HEK293T (cell line): ENCODE data around the gene BIN1.

ENCODE experiments used
- CTCF ChIA-PET: fragments of 350-600 bp; formaldehyde crosslinking; extraction: SDS; loops from one replicate; lab custom pipeline; 2021; ENCODE audit warnings: antibody characterized with exemption, inconsistent platforms; lab: Yijun Ruan, JAX
- POLR2A ChIA-PET: fragments of 350-600 bp; formaldehyde crosslinking; extraction: SDS; loops from one replicate; lab custom pipeline; 2020; ENCODE audit warnings: antibody characterized with exemption, inconsistent platforms; lab: Yijun Ruan, JAX
- DNase-seq: peaks from one replicate; pipeline ENCODE4 v3.0.0; 2012; ENCODE audit warnings: mixed read lengths; ENCODE audit errors: extremely low spot score
- ARNT ChIP-seq: fragments of 450-650 bp; IDR thresholded peaks from 2 replicates; pipeline ENCODE4 v1.6.1; 2017; ENCODE audit warnings: mild to moderate bottlenecking
- BHLHE40 ChIP-seq: fragments of 450-650 bp; IDR thresholded peaks from 2 replicates; pipeline ENCODE4 v1.6.1; 2016; ENCODE audit warnings: mild to moderate bottlenecking, moderate library complexity, borderline replicate concordance
- CTBP1 ChIP-seq: fragments of 450-650 bp; IDR thresholded peaks from 2 replicates; pipeline ENCODE4 v1.6.1; 2016; ENCODE audit warnings: borderline replicate concordance
- ELF4 ChIP-seq: fragments of 450-650 bp; IDR thresholded peaks from 2 replicates; pipeline ENCODE4 v1.6.1; 2017; ENCODE audit warnings: antibody characterized with exemption
- FOXA1 ChIP-seq: fragments of 450-650 bp; IDR thresholded peaks from 2 replicates; pipeline ENCODE4 v1.6.1; 2016; ENCODE audit warnings: mild to moderate bottlenecking
- FOXK2 ChIP-seq: fragments of 450-650 bp; IDR thresholded peaks from 2 replicates; pipeline ENCODE4 v1.6.1; 2016; ENCODE audit warnings: mild to moderate bottlenecking
- FOXM1 ChIP-seq: fragments of 450-650 bp; IDR thresholded peaks from 2 replicates; pipeline ENCODE4 v1.6.1; 2017; ENCODE audit warnings: mild to moderate bottlenecking, borderline replicate concordance
- HDGF ChIP-seq: fragments of 450-650 bp; IDR thresholded peaks from 2 replicates; pipeline ENCODE4 v1.6.1; 2017; ENCODE audit warnings: antibody characterized with exemption, borderline replicate concordance
- L3MBTL2 ChIP-seq: fragments of 450-650 bp; conservative IDR thresholded peaks from 2 replicates; pipeline ENCODE4 v1.6.1; 2016; ENCODE audit warnings: mild to moderate bottlenecking
- LEF1 ChIP-seq: fragments of 450-650 bp; IDR thresholded peaks from 2 replicates; pipeline ENCODE4 v1.6.1; 2017; ENCODE audit warnings: mild to moderate bottlenecking, borderline replicate concordance
- NFRKB ChIP-seq: fragments of 450-650 bp; IDR thresholded peaks from 2 replicates; pipeline ENCODE4 v1.6.1; 2016; ENCODE audit warnings: mild to moderate bottlenecking, moderate library complexity
- SP1 ChIP-seq: fragments of 450-650 bp; IDR thresholded peaks from 2 replicates; pipeline ENCODE4 v1.6.1; 2017
- SUZ12 ChIP-seq: fragments of 450-650 bp; IDR thresholded peaks from 2 replicates; pipeline ENCODE4 v1.6.1; 2016; ENCODE audit warnings: mild to moderate bottlenecking
- TARDBP ChIP-seq: fragments of 450-650 bp; IDR thresholded peaks from 2 replicates; pipeline ENCODE4 v1.6.1; 2016
- ZNF384 ChIP-seq: fragments of 450-650 bp; IDR thresholded peaks from 2 replicates; pipeline ENCODE4 v1.6.1; 2016
- TF ChIP-seq, protein P1 (sequence below): fragments of 450-650 bp; IDR thresholded peaks from 2 replicates; pipeline ENCODE4 v1.6.1; 2016

BIN1 gene

DNA sequence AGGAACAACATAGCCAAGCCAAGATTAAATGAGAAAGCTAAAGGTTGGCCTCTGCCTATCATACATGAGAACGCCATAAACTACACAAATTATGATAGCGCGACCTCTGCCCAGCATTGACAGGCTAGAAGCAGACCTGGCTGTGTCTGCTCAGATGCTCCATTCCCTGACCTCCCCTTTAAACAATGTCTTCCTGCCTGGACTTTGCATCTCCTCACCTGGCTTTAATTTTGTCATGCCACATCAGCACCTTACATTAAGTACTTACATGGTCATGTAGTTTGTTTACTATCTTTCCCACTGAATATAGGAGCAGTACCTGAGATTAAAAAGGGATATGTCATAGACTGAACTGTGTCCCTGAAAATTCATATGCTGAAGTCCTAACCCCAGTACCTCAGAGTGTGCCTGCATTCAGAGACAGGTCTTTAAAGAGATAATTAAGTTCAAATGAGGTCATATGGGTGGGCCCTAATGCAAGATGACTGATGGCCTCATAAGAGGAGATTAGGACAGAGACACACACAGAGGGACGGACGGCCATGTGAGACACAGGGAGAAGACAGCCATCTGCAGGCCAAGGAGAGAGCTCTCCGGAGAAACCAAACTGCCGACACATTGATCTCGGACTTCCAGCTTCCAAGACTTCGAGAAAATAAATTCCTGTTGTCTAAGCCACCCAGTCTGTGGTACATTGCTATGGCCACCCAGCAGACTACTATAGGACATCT is 103.7 kb downstream of the BIN1 start:
- CTCF ChIA-PET = no interaction called here
- no peak for DNase-seq
- TF ChIP-seq BHLHE40 = no peak
- no peak for TF ChIP-seq HDGF
- no peak for TF ChIP-seq NFRKB
- no peak for TF ChIP-seq CTBP1
- TF ChIP-seq LEF1 = no peak
- TF ChIP-seq, protein P1, sequence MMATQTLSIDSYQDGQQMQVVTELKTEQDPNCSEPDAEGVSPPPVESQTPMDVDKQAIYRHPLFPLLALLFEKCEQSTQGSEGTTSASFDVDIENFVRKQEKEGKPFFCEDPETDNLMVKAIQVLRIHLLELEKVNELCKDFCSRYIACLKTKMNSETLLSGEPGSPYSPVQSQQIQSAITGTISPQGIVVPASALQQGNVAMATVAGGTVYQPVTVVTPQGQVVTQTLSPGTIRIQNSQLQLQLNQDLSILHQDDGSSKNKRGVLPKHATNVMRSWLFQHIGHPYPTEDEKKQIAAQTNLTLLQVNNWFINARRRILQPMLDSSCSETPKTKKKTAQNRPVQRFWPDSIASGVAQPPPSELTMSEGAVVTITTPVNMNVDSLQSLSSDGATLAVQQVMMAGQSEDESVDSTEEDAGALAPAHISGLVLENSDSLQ = no peak
- no peak for TF ChIP-seq SUZ12
- TF ChIP-seq ELF4 = no peak
- no peak for TF ChIP-seq L3MBTL2
- TF ChIP-seq FOXK2 = no peak
- TF ChIP-seq TARDBP = no peak
- no peak for TF ChIP-seq ZNF384
- no peak for TF ChIP-seq ARNT
- TF ChIP-seq FOXM1 = no peak
- POLR2A ChIA-PET = no interaction called here

DNA sequence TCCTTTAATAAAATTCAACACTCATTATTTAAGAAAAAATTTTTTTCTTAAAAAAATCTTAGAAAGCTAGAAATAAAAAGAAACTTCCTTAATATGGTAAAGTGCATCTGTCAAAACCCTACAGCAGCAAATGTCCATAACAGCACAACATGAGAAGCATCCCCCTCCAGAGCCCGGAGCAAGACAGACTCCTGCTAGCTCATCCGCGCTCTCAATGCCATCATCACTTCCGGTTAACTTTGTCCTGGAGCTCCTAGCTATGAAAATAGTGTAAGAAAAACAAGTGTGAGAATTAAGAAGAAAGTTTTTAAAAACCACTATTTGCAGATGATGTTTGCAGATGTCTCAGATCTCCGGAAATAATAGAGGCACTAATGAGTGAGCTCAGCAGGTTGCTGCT is 105.2 kb downstream of the BIN1 start:
- ChIA-PET POLR2A (no interaction called here), CTCF (interaction anchor here (1.2 to 1.3 kb wide), 2 partner anchors 30 to 66 kb away, joined by 3 to 6 read pairs; no protein-coding TSS in a partner anchor)
- DNase-seq = no peak
- TF ChIP-seq LEF1 = no peak
- TF ChIP-seq, protein P1 = no peak
- TF ChIP-seq FOXK2 = no peak
- TF ChIP-seq FOXM1 = no peak

DNA sequence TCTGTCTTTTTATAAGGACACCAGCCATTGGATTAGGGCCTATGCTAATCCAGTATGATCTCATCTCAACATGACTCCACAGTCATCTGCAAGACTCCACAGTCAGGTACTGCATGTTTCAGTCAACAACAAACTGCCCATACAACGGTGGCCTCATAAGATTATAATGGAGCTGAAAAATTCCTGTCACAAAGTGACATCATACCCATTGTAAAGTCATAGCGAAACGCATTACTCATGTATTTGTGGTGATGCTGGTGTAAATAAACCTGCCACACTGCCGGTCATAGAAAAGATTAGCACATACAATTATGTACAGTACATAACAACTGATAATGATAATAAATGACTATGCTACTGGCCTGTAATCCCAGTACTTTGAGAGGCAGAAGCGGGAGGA is 106.0 kb downstream of the BIN1 start:
- POLR2A ChIA-PET = interaction anchor here (0.7 to 1.8 kb wide), 2 partner anchors 22 to 482 kb away, joined by 3 to 5 read pairs; no protein-coding TSS in a partner anchor
- DNase-seq = no peak
- CTCF ChIA-PET = no interaction called here
- TF ChIP-seq FOXA1 (no peak), BHLHE40 (no peak), CTBP1 (no peak), LEF1 (no peak)

DNA sequence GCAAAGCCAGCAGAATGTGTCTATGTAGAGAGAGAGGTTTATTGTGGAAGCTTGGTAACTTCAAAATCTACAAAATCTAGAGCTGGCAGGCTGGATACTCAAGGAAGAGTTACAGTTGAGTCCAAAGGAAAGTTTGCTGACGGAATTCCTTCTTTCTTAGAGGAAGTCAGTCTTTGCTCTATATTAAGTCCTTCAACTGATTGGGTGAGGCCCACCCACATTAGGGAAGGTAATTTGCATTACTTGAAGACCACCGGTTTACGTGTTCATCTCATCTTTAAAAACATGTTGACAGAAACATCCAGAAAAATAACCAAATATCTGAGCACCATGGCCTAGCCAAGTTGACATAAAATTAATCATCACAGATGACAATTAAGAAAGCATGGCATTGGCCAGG is 106.8 kb downstream of the BIN1 start:
- TF ChIP-seq FOXK2 (no peak), LEF1 (no peak), FOXM1 (no peak), NFRKB (no peak), SP1 (no peak), SUZ12 (no peak), HDGF (no peak), CTBP1 (no peak), ARNT (no peak), ZNF384 (no peak), ELF4 (no peak), TARDBP (no peak), L3MBTL2 (no peak), FOXA1 (no peak), BHLHE40 (no peak)
- TF ChIP-seq, protein P1 = no peak
- DNase-seq = no peak
- CTCF ChIA-PET = no interaction called here
- POLR2A ChIA-PET = interaction anchor here (0.7 to 1.8 kb wide), 3 partner anchors 23 to 33 kb away, joined by 3 to 5 read pairs (median 3); no protein-coding TSS in a partner anchor

DNA sequence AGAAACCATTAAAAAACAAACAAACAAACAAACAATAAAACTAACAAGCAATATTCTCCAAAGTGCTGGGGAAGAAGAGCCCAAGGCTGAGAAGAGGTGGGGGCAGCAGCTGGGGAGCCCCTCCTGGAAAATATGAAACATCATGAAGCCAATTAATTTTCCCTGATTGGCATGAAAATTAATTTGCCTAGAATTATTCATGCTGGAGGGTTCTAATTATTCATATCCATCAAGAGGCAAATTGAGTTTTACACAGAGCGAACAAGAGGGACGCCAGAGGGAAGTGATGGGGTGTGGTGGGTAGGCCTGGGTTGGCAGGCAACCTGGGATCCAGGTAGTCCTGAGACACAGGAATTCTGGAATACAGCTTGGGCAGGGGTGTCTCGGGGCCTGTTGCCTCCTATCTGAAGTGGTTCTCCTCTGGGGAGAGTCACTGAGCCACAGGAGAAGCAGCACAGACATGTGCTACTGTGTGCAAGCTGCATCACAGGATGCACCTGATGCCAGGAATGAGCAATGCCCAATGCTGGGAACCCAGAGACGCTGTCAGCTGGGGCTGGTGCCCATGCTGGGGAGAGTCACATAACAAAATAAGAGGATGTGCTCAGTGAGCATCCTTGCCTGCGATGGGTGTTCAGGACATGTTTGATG is 107.7 kb downstream of the BIN1 start:
- TF ChIP-seq FOXA1 (no peak), HDGF (no peak), TARDBP (no peak), BHLHE40 (no peak)
- DNase-seq = no peak
- POLR2A ChIA-PET = interaction anchor here (0.7 to 1.8 kb wide), 3 partner anchors 24 to 34 kb away, joined by 3 to 5 read pairs (median 3); no protein-coding TSS in a partner anchor
- CTCF ChIA-PET = no interaction called here

DNA sequence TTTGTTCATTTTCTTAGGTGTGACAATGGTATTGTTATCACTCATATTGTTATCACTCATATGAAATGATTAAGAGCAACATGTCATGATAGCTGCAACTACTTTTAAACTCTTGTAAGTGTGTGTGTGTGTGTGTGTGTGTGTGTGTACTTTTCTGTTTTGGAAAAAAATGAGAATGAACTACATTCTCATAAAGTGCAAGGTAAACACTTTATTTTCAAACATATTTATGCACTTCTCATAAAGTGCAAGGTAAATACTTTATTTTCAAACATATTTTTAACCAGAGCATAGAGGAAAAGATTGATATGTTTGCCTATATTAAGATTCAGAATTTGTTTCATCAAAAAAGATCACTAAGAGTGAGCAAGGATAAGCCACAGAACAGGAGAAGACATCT is 108.5 kb downstream of the BIN1 start:
- ChIA-PET POLR2A (no interaction called here), CTCF (no interaction called here)
- TF ChIP-seq HDGF (no peak), FOXM1 (no peak), TARDBP (no peak), ELF4 (no peak), SP1 (no peak)
- TF ChIP-seq, protein P1 = no peak

More for the DNA sequence above, 108.5 kb downstream of the BIN1 start:
- no peak for DNase-seq
